ENCODE data around the gene CCBE1.

- TF ChIP-seq CTCF (IDR thresholded peaks at IDR 0.05; ENCODE audit: insufficient read depth, low read depth, low read length) (no peak), EZH2 (IDR thresholded peaks at IDR 0.05; ENCODE audit: insufficient read depth, low read length) (no peak)
These were observed 6.2 kb downstream of the CCBE1 start for GRCh38 chr18:59690996-59691395.
